Keratinocyte (primary cell): ENCODE measurements around the gene FXYD1. TPM values are rescaled to one million over a fixed set of nuclear protein-coding genes. Genes with fewer than 3 reads are reported as not detected.
A peak's percentile ranks its signal among the peaks of the same experiment; 100 is the strongest.

Experiments used
- DNase-seq: peaks from one replicate; pipeline ENCODE4 v3.0.0-alpha.2; 2011; ENCODE audit warnings: low read depth, missing footprints, low spot score
- FAIRE-seq: peaks from 2 replicates; lab custom pipeline; 2011; peaks lifted over from hg19 to GRCh38; lab: Jason Lieb, UNC
- H2AFZ ChIP-seq: 2 replicates; pipeline ENCODE4 v1.6.0; 2012; ENCODE audit warnings: low read length, control low read depth, inconsistent platforms; ENCODE audit not compliant: control insufficient read depth
- H3K27ac ChIP-seq: 2 replicates; pipeline ENCODE4 v1.5.1; 2011; ENCODE audit warnings: low read length; ENCODE audit not compliant: control insufficient read depth, insufficient read depth
- H3K27me3 ChIP-seq: 3 replicates; pipeline ENCODE4 v1.6.0; 2011; ENCODE audit warnings: low read length; ENCODE audit not compliant: control insufficient read depth, insufficient read depth; ENCODE audit errors: extremely low read depth
- H3K36me3 ChIP-seq, 2 experiments: 2 replicates in 1 of 2; 3 replicates in 1 of 2; pipeline ENCODE4 v1.5.1; 2011; ENCODE audit warnings: low read length in 2 of 2, mild to moderate bottlenecking in 1 of 2; ENCODE audit not compliant: control insufficient read depth in 2 of 2, insufficient read depth in 2 of 2; ENCODE audit errors: extremely low read depth in 1 of 2
- H3K4me1 ChIP-seq: 3 replicates; pipeline ENCODE4 v1.5.1; 2011; ENCODE audit warnings: low read length; ENCODE audit not compliant: control insufficient read depth, insufficient read depth; ENCODE audit errors: extremely low read depth
- H3K4me2 ChIP-seq: 3 replicates; pipeline ENCODE4 v1.6.0; 2011; ENCODE audit warnings: low read depth, low read length; ENCODE audit not compliant: control insufficient read depth, insufficient read depth; ENCODE audit errors: extremely low read depth
- H3K4me3 ChIP-seq, 3 experiments: fragments of 200-600 bp in 1 of 3; sonication (generic) in 1 of 3; 2 replicates in 2 of 3; 3 replicates in 1 of 3; pipeline ENCODE4 v1.5.1; 2011 to 2016; ENCODE audit warnings: low read length in 3 of 3, mild to moderate bottlenecking in 3 of 3, control low read depth in 2 of 3, inconsistent platforms in 1 of 3, low read depth in 1 of 3, mixed read lengths in 1 of 3, mixed run types in 1 of 3, moderate library complexity in 1 of 3; ENCODE audit not compliant: control insufficient read depth in 2 of 3, insufficient read depth in 2 of 3; ENCODE audit errors: extremely low read depth in 1 of 3
- H3K79me2 ChIP-seq: 2 replicates; pipeline ENCODE4 v1.6.0; 2012; ENCODE audit warnings: low read length; ENCODE audit not compliant: control insufficient read depth, insufficient read depth
- H3K9ac ChIP-seq: 3 replicates; pipeline ENCODE4 v1.6.0; 2011; ENCODE audit warnings: low read length; ENCODE audit not compliant: control insufficient read depth, insufficient read depth; ENCODE audit errors: extremely low read depth
- H3K9me1 ChIP-seq: 3 replicates; pipeline ENCODE4 v1.6.0; 2011; ENCODE audit warnings: low read length; ENCODE audit not compliant: control insufficient read depth, insufficient read depth; ENCODE audit errors: extremely low read depth
- H3K9me3 ChIP-seq: 2 replicates; pipeline ENCODE4 v1.5.1; 2012; ENCODE audit warnings: low read depth, low read length; ENCODE audit not compliant: control insufficient read depth
- H4K20me1 ChIP-seq: 3 replicates; pipeline ENCODE4 v1.6.0; 2011; ENCODE audit warnings: low read length; ENCODE audit not compliant: control insufficient read depth, insufficient read depth; ENCODE audit errors: extremely low read depth
- EZH2 ChIP-seq: IDR thresholded peaks from one replicate; pipeline ENCODE4 v1.6.1; 2012; ENCODE audit warnings: inconsistent platforms, mild to moderate bottlenecking, low read length, moderate library complexity
- dilution Hi-C: fragments of 300-500 bp; cut with MboI; formaldehyde crosslinking; loops from one replicate; pipeline ENCODE4 v1.7.0; 2020; ENCODE audit warnings: low sequenced_read_pairs; ENCODE audit not compliant: extremely low pct_ligation_motif_present
- polyA plus RNA-seq, 5 experiments: library from polyadenylated mRNA; depleted of rRNA in 3 of 5; stranded (reverse) in 3 of 5; stranded (forward) in 1 of 5; unstranded in 1 of 5; fragments of >200 nt; gene quantifications; 1 replicate in 1 of 5; 2 replicates in 3 of 5; 3 replicates in 1 of 5; pipeline versions ENCODE4 v1.2.1 to v1.2.3, GENCODE V29; 2011 to 2012; ENCODE audit warnings: missing spikeins in 2 of 5, low read depth in 1 of 5, low replicate concordance in 1 of 5
- TF ChIP-seq, protein P1 (sequence below), 3 experiments: IDR thresholded peaks in 1 of 3; conservative IDR thresholded peaks in 1 of 3; optimal IDR thresholded peaks in 1 of 3; 2 replicates in 2 of 3; 3 replicates in 1 of 3; pipeline versions ENCODE3 to v1.5.1; 2011; ENCODE audit warnings: low read length in 3 of 3, mild to moderate bottlenecking in 3 of 3, moderate library complexity in 2 of 3, control low read depth in 1 of 3, inconsistent platforms in 1 of 3; ENCODE audit not compliant: insufficient read depth in 2 of 3; ENCODE audit errors: extremely low read depth in 1 of 3

Gene FXYD1
- polyA plus RNA-seq, 1 donor (not counting 4 experiments of a cell fraction or from before 2014, with no cell fraction given), result 0.14 TPM

DNA sequence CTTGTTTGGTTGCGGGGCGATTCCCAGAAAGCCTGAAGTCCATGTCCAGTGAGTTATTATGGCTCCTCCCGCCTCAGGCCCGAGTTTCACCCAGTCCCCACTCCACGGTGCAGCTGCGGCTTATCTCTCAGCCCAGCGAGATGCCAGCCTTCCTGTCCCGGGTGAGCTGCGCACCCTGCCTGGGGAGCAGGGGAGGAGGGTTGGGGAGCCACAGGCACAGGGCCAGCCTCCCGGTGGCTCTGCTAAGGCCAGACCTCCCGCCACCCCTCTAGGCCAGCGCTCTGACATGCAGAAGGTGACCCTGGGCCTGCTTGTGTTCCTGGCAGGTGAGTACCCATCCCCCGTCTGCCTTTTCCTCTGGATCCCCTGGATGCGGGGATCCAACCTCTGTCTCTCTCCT lies 19.5 kb upstream of the FXYD1 start:
- Histone ChIP-seq H3K9ac (peak overlapping the region; percentile 73), H2AFZ (no peak overlapping the region), H4K20me1 (no peaks in the 10 kb centered on the region), H3K4me1 (peaks cover 82% of the 10 kb centered on the region), H3K4me3 (peak overlapping the region; percentile 30 to 93 (median 35)), H3K27ac (peak overlapping the region; percentile 87), H3K4me2 (peak overlapping the region; percentile 100), H3K9me3 (no peaks in the 10 kb centered on the region), H3K36me3 (peaks cover 7 to 19% of the 10 kb centered on the region in 2 experiments), H3K27me3 (no peaks in the 10 kb centered on the region), H3K9me1 (no peaks in the 10 kb centered on the region), H3K79me2 (peaks cover 38% of the 10 kb centered on the region)
- dilution Hi-C loops, result no loop called here
- TF ChIP-seq, protein P1, sequence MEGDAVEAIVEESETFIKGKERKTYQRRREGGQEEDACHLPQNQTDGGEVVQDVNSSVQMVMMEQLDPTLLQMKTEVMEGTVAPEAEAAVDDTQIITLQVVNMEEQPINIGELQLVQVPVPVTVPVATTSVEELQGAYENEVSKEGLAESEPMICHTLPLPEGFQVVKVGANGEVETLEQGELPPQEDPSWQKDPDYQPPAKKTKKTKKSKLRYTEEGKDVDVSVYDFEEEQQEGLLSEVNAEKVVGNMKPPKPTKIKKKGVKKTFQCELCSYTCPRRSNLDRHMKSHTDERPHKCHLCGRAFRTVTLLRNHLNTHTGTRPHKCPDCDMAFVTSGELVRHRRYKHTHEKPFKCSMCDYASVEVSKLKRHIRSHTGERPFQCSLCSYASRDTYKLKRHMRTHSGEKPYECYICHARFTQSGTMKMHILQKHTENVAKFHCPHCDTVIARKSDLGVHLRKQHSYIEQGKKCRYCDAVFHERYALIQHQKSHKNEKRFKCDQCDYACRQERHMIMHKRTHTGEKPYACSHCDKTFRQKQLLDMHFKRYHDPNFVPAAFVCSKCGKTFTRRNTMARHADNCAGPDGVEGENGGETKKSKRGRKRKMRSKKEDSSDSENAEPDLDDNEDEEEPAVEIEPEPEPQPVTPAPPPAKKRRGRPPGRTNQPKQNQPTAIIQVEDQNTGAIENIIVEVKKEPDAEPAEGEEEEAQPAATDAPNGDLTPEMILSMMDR (optimal IDR thresholded peaks at IDR 0.05 in 1 of 3, IDR thresholded peaks at IDR 0.05 in 1 of 3, conservative IDR thresholded peaks at IDR 0.05 in 1 of 3; ENCODE audit: extremely low read depth in 1 of 3, insufficient read depth in 2 of 3, low read length in 3 of 3), result no peak
- no peak for TF ChIP-seq EZH2
- FAIRE-seq (no peak), DNase-seq (no peak)

DNA sequence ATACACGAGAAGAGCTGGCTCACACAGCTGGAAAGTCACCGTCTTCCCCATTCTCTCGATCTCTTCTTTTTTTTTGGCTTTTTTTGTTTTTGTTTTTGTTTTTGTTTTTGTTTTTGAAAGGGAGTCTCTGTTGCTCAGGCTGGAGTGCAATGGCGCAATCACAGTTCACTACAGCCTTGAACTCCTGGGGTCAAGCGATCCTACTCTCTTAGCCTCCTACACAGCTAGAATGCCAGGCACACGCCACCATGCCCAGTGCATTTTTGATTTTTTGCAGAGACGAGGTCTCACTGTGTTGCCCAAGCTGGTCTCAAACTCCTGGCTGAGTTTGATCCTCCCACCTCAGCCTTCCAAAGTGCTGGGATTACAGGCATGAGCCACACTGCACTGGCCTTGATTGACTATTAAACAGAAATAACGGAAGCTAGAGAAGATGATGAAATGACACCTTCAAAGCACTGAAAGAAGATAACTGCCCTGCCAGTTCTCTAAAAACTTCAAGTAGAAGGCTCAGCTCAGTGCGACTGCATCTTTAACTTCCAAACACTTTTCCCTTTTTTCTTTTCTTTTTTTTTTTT lies 19.0 kb upstream of the FXYD1 start:
- no peaks in the 10 kb centered on the region for H3K9me3 ChIP-seq
- no peaks in the 10 kb centered on the region for H4K20me1 ChIP-seq
- peak overlapping the region; percentile 74 for H3K9ac ChIP-seq
- peak overlapping the region; percentile 100 for H3K4me2 ChIP-seq
- H3K36me3 ChIP-seq, result peaks cover 7 to 19% of the 10 kb centered on the region in 2 experiments
- H3K27me3 ChIP-seq, result no peaks in the 10 kb centered on the region
- peak overlapping the region; percentile 87 for H3K27ac ChIP-seq
- DNase-seq (no peak), FAIRE-seq (no peak)
- dilution Hi-C loops, result no loop called here
- TF ChIP-seq, protein P1 (optimal IDR thresholded peaks at IDR 0.05 in 1 of 3, IDR thresholded peaks at IDR 0.05 in 1 of 3, conservative IDR thresholded peaks at IDR 0.05 in 1 of 3; ENCODE audit: extremely low read depth in 1 of 3, insufficient read depth in 2 of 3, low read length in 3 of 3), result no peak
- TF ChIP-seq EZH2, result no peak
- peaks cover 38% of the 10 kb centered on the region for H3K79me2 ChIP-seq
- H3K9me1 ChIP-seq, result no peaks in the 10 kb centered on the region
- peak overlapping the region; percentile 30 to 93 (median 35) for H3K4me3 ChIP-seq
- H2AFZ ChIP-seq, result no peak overlapping the region
- H3K4me1 ChIP-seq, result peaks cover 82% of the 10 kb centered on the region
